Stimulated activated naive B cell treated with anti-CD40 and anti-IgM and Interleukin-4, amounts not matched to agents 10 μg/mL and 1 μg/mL and 100 μg/mL, for 72 hours (primary cell): ENCODE data around the gene HELZ.
"Not testable (repeated sequence)": the region's sequence is repeated elsewhere in the genome, so short reads cannot be mapped to it uniquely, and the experiment has no call there.

ENCODE experiments used
- ATAC-seq, 2 donors: fragments of 150-1000 bp; cut with Tn5 transposase; replicated peaks; 2 replicates each; pipeline ENCODE4 v1.10.0; 2021; ENCODE audit warnings: moderate library complexity in 1 of 2
- DNase-seq: peaks from one replicate; pipeline ENCODE4 v3.0.0; 2021
- H3K27ac Mint-ChIP-seq: one replicate; pipeline ENCODE4 v1.8.0; 2022; ENCODE audit warnings: mild to moderate bottlenecking, mixed read lengths
- H3K27me3 Mint-ChIP-seq, 2 donors: one replicate each; pipeline ENCODE4 v1.8.0; 2022; ENCODE audit warnings: mixed read lengths in 2 of 2
- H3K36me3 Mint-ChIP-seq, 2 donors: one replicate each; pipeline ENCODE4 v1.8.0; 2022; ENCODE audit warnings: mixed read lengths in 2 of 2, mild to moderate bottlenecking in 1 of 2
- H3K4me1 Mint-ChIP-seq, 2 donors: one replicate each; pipeline ENCODE4 v1.8.0; 2022; ENCODE audit warnings: mixed read lengths in 2 of 2, mild to moderate bottlenecking in 1 of 2
- H3K4me3 Mint-ChIP-seq, 2 donors: one replicate each; pipeline ENCODE4 v1.8.0; 2022; ENCODE audit warnings: mild to moderate bottlenecking in 2 of 2, mixed read lengths in 2 of 2, moderate library complexity in 1 of 2
- H3K9me3 Mint-ChIP-seq, 2 donors: one replicate each; pipeline ENCODE4 v1.8.0; 2022; ENCODE audit warnings: mixed read lengths in 2 of 2, mild to moderate bottlenecking in 1 of 2

HELZ gene

GRCh38 chr17:67253384-67253783 lies 8.4 kb upstream of the HELZ start:
- Mint-ChIP-seq H3K27ac (no peak overlapping the region), H3K4me1 (peaks cover 3 to 10% of the 10 kb centered on the region in 2 donors), H3K4me3 (no peak overlapping the region), H3K36me3 (no peaks in the 10 kb centered on the region), H3K27me3 (peaks cover 3 to 5% of the 10 kb centered on the region in 2 donors), H3K9me3 (no peaks in the 10 kb centered on the region)
- ATAC-seq (no peak), DNase-seq (no peak)

- peaks cover 11 to 15% of the 10 kb centered on the region in 2 donors for H3K27me3 Mint-ChIP-seq
- H3K4me1 Mint-ChIP-seq, H3K27ac Mint-ChIP-seq, H3K36me3 Mint-ChIP-seq, H3K4me3 Mint-ChIP-seq, DNase-seq, ATAC-seq, H3K9me3 Mint-ChIP-seq: not testable (repeated sequence)
Measured at GRCh38 chr17:67251586-67251985, 6.6 kb upstream of the HELZ start.

- Mint-ChIP-seq H3K27me3 (peaks cover 11 to 19% of the 10 kb centered on the region in 2 donors), H3K27ac (no peak overlapping the region), H3K36me3 (no peaks in the 10 kb centered on the region), H3K4me3 (no peak overlapping the region), H3K4me1 (peaks cover 11 to 17% of the 10 kb centered on the region in 2 donors), H3K9me3 (no peaks in the 10 kb centered on the region)
- DNase-seq = no peak
- ATAC-seq = no peak
Measured at GRCh38 chr17:67248291-67248690, 3.3 kb upstream of the HELZ start.

DNA sequence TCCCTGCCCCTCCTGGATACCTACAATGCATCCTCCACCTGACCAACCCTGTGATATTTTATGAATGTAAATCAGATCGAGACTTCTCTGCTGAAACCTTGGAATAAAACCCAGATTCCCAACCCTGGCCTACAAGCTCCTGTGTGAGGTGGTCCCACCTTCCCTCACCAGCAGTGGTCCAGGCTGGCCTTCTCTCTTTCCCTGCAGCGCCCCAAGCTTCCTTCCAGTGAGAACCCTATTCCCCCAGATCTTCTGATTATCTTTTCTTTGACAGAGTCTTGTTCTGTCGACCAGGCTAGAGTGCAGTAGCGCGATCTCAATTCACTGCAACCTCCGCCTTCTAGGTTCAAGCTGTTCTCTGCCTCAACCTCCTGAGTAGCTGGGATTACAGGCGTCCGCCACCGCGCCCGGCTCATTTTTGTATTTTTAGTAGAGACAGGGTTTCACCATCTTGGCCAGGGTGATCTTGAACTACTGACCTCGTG lies 2.5 kb upstream of the HELZ start:
- ATAC-seq (no peak), DNase-seq (no peak)
- peaks cover 11 to 18% of the 10 kb centered on the region in 2 donors for H3K4me1 Mint-ChIP-seq

DNA sequence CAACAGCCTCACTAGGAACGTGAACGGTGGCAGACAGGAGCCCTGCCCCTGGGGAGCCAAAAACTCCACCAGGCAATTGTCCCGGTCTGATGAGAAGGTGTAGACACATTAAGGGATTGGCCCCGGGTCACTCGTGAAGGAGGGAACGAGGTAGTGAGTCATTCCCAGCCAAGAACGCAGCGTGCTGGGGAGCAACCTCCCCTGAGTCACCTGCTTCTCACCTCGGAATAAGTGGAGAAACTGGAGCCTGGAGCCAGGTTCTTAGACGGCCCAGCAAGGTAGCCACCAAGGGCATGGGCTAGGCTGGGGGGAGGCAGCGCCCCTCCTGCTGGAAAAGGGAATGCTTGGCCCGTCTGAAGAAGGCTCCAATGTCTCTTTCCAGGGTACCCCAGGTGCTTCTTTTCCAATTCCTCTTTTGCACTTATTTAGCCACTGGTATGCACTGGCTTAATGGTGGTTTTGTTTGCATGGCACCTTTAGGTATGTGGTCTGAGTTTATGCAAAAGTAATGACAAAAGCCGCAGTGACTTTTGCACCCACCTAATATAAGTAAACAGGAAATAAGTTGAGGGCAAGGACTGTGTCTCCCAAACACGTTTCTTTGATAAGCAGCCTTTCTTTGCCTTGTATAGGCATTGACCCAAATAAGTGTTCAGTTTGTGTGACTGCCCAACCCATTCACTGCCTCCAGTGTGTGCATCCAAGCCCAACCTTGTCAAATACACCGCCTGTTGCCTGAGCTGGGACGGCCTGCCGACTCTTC lies 1.8 kb upstream of the HELZ start:
- DNase-seq (no peak), ATAC-seq (no peak)
- Mint-ChIP-seq H3K27me3 (peaks cover 11 to 19% of the 10 kb centered on the region in 2 donors), H3K4me1 (peaks cover 14 to 22% of the 10 kb centered on the region in 2 donors), H3K36me3 (peaks cover 2 to 3% of the 10 kb centered on the region in 2 donors), H3K4me3 (peak overlapping the region; percentile 75 to 92), H3K9me3 (no peaks in the 10 kb centered on the region), H3K27ac (peak overlapping the region; percentile 56)

More for the DNA sequence above, 2.5 kb upstream of the HELZ start:
- Mint-ChIP-seq H3K4me3 (peak overlapping the region in 1 of 2 donors; percentile 56), H3K27ac (no peak overlapping the region), H3K27me3 (peaks cover 11 to 19% of the 10 kb centered on the region in 2 donors), H3K9me3 (no peaks in the 10 kb centered on the region), H3K36me3 (no peaks in the 10 kb centered on the region)

GRCh38 chr17:67246403-67246652 lies 1.3 kb upstream of the HELZ start:
- ATAC-seq = no peak
- H3K36me3 Mint-ChIP-seq = peaks cover 4 to 5% of the 10 kb centered on the region in 2 donors
- DNase-seq = no peak
- peaks cover 16 to 27% of the 10 kb centered on the region in 2 donors for H3K4me1 Mint-ChIP-seq
- H3K9me3 Mint-ChIP-seq = no peaks in the 10 kb centered on the region
- H3K27ac Mint-ChIP-seq = peak overlapping the region; percentile 56
- H3K27me3 Mint-ChIP-seq = peaks cover 11 to 19% of the 10 kb centered on the region in 2 donors
- H3K4me3 Mint-ChIP-seq = peak overlapping the region; percentile 75 to 92

DNA sequence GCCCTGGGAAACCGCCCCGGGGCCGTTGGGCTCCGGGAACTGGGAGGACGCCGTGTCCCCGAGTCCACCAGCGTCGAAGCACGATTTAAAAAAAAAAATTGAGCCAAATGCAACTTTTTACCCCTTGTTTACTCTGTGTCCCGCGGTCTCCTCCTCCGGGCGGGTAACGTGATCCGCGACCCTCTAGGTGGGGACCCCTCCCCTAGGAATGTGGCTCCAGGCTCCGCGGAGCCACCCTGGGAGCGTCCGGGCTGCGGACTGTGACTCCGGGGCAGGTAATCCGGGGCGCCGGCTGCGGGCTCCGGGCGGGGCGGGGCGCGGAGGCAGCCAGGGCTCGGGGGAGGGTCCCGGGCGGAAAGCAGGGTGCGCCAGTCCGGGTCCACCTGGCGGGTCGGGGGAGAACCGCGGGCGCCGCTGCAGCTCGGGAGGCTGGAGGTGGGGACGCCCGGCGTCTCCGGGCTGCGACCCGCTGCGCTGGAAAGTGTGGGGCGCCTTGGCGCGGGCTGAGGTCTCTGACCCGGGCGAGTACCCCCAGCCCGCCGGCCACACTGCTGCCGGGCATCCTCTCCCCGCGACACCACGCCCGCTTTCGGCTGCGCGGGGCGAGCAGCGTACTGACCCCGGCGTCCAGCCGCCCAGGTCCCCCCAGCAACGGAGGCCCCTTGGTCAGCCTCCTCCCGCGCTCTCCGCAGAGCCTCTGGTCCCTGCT lies 852 bp upstream of the HELZ start:
- Mint-ChIP-seq H3K4me1 (peaks cover 16 to 29% of the 10 kb centered on the region in 2 donors), H3K36me3 (peaks cover 4 to 5% of the 10 kb centered on the region in 2 donors), H3K9me3 (no peaks in the 10 kb centered on the region), H3K27ac (peak overlapping the region; percentile 56), H3K4me3 (peak overlapping the region; percentile 86 to 92), H3K27me3 (peaks cover 11 to 19% of the 10 kb centered on the region in 2 donors)
- peak; percentile 35 to 43 for ATAC-seq
- no peak for DNase-seq

DNA sequence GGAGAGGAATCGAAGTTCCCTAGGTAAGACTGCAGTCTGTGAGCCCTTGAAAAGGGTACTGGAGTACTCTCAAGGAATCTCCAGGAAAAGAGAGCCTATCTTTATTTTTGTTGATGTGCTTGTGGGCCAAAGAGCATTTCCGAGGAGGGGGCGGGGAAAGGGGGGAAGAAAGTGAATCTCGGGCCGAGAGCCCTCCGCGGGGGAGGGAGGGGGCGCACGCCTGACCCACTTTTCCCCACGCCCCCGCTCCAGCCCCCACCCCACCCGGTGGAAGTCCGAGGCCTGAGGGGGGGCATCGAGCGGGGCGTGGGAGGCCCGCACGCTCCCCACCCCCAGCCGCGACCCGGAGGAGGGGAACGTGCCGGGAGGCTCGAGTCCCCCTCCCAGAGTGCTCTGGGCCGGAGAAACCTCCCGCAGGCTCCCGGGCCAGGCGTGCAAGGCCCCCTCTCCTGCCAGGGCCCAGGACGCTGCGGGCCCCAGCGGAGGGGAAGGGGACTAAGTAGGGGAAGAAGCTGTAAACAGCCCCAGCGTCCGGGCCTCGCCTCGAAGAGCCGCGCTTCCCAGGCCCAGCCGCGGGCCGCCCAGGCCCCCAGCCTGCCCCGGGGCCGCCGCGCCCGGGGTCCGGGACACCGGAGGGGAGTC lies 444 bp downstream of the HELZ start:
- Mint-ChIP-seq H3K9me3 (no peaks in the 10 kb centered on the region), H3K27ac (peak overlapping the region; percentile 94), H3K4me3 (peak overlapping the region; percentile 88 to 92), H3K4me1 (peaks cover 16 to 29% of the 10 kb centered on the region in 2 donors), H3K36me3 (peaks cover 5 to 8% of the 10 kb centered on the region in 2 donors), H3K27me3 (peaks cover 11 to 19% of the 10 kb centered on the region in 2 donors)
- DNase-seq (no peak), ATAC-seq (peak; percentile 61 to 63)

DNA sequence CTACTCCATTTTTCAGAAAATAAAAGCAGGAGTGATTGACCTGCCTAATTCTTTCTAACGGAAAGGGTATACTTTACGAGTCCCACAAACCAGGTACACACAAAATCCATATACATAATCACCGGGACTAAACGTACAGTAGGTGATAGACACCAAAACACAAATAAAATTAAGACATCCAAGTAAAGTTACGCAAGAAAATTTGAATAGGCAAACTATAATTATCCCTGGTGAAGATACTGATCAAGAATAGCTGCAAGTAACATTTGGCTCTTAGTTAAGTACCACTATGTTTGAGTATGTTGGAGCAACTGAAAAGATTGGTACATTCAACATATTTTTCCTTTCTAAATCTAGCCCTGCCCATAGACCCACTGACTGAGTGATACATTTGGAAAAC lies 1.7 kb downstream of the HELZ start:
- Mint-ChIP-seq H3K27me3 (peaks cover 9 to 16% of the 10 kb centered on the region in 2 donors), H3K27ac (peak overlapping the region; percentile 32), H3K4me1 (peaks cover 16 to 29% of the 10 kb centered on the region in 2 donors), H3K36me3 (peaks cover 8 to 11% of the 10 kb centered on the region in 2 donors), H3K9me3 (no peaks in the 10 kb centered on the region), H3K4me3 (peak overlapping the region; percentile 88 to 92)
- DNase-seq = no peak
- no peak for ATAC-seq

- ATAC-seq (no peak), DNase-seq (no peak)
- no peak overlapping the region for H3K27ac Mint-ChIP-seq
- H3K4me3 Mint-ChIP-seq = no peak overlapping the region
- no peaks in the 10 kb centered on the region for H3K9me3 Mint-ChIP-seq
- peaks cover 10 to 13% of the 10 kb centered on the region in 2 donors for H3K36me3 Mint-ChIP-seq
- H3K4me1 Mint-ChIP-seq = peaks cover 13 to 32% of the 10 kb centered on the region in 2 donors
- peaks cover 0 to 6% of the 10 kb centered on the region in 2 donors for H3K27me3 Mint-ChIP-seq
Measured at GRCh38 chr17:67241719-67242341, 3.2 kb downstream of the HELZ start.

- Mint-ChIP-seq H3K4me3 (no peak overlapping the region), H3K4me1 (peaks cover 13 to 34% of the 10 kb centered on the region in 2 donors), H3K27ac (no peak overlapping the region), H3K36me3 (peaks cover 22 to 31% of the 10 kb centered on the region in 2 donors), H3K27me3 (no peaks in the 10 kb centered on the region), H3K9me3 (no peaks in the 10 kb centered on the region)
- no peak for ATAC-seq
- no peak for DNase-seq
Measured at GRCh38 chr17:67239597-67239996, 5.4 kb downstream of the HELZ start.

DNA sequence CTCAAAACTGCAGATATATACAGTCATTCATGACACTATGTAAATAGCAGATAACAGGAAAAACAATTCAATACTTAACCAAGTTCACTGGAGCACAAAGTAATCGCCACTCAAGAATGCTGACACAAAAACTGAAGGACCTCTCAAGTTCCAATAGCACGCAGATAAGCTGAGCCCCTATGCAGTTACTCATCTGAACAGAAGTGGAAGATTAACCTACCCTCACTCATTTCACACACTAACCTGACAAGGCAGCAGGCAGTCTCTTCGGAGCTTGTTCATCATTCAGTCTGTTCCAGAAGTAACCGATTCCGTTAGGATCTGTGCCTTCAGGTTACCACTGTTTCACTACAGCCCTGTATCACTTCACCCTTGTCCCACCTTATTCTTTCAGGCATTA lies 6.0 kb downstream of the HELZ start:
- Mint-ChIP-seq H3K4me1 (peaks cover 14 to 37% of the 10 kb centered on the region in 2 donors), H3K27ac (no peak overlapping the region), H3K4me3 (no peak overlapping the region), H3K9me3 (no peaks in the 10 kb centered on the region), H3K36me3 (peaks cover 25 to 37% of the 10 kb centered on the region in 2 donors), H3K27me3 (no peaks in the 10 kb centered on the region)
- DNase-seq (no peak), ATAC-seq (no peak)

DNA sequence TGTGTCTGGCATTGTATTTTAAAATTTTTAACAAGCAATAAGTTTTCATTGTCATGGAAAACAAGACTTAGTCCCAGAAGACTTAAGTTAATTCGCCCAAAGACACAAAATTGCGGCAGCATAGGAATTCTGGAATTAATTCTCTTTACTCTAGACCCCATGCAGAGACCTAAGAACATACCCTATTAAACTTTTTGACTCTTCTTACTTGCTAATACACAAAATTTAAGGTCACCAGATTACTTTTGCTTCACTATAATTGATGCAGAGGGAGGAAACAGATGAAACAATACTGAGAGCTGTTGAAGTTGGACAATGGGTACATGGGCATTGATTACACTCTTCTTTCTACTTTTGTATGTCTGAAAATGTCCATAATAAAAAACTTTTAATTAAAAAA lies 12.6 kb downstream of the HELZ start:
- DNase-seq (no peak), ATAC-seq (no peak)
- Mint-ChIP-seq H3K9me3 (no peaks in the 10 kb centered on the region), H3K4me3 (no peak overlapping the region), H3K36me3 (peaks cover 30 to 41% of the 10 kb centered on the region in 2 donors), H3K27me3 (no peaks in the 10 kb centered on the region), H3K4me1 (peaks cover 11 to 23% of the 10 kb centered on the region in 2 donors), H3K27ac (no peak overlapping the region)
